Measurements from ENCODE around the gene CSK. TPM values are rescaled to one million over a fixed set of nuclear protein-coding genes. Genes with fewer than 3 reads are reported as not detected.
"Not testable (repeated sequence)": the region's sequence is repeated elsewhere in the genome, so short reads cannot be mapped to it uniquely, and the experiment has no call there.

Gene CSK
- total RNA-seq, result 100 to 1,000 TPM in 1 of 4 donors, 10 to 100 TPM in 3; 30.6 to 130 (median 45.2) TPM

DNA sequence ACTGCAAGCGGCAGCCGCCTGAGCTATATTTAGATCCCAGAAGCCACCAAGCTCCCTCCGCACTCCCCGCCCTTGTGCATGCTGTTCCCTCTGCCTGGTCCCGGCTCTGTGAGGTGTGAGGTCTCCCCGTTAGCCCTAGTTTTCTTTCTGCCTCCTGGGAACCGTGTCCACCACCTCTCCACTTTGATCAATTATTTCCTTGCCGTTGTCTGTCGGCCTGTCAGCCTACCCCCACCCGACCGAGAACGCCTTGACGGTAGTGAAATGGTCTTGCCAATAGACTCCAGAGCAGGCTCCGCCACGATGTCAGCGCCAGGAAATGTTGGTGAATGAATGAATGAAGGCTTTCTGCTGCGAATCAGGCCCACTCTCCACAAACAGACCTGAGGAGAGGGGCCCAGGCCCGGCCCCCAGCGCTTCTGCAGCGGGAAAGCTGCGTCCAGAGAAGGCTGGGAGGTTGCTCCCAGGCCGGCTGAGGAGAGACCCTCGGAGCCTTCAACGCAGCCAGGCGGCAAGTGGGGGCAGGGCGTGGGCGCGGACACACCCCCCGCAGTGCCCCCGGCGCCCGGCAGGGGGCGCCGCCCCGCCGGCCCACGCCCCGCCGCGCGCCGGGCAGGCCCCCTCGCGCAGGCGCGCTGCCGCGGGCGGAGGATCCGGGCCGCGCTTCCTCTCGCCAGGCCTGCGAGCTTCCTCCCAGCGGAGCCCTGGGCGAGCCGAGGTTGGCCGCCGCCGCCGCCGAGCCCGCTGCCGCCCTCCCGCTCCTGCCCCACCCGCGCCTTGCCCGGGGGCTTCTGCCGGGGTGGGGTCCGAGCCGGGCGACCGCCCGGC lies at the start of gene CSK:
Gene CSK (plus strand): TSS at position 650 of the 828 bp plus-strand sequence. CDS start 16,218 bp downstream, outside the sequence.
- intact Hi-C loops (cut with DNase I), result no loop called here
- H3K9me3 ChIP-seq, result no peaks in the 10 kb centered on the region

DNA sequence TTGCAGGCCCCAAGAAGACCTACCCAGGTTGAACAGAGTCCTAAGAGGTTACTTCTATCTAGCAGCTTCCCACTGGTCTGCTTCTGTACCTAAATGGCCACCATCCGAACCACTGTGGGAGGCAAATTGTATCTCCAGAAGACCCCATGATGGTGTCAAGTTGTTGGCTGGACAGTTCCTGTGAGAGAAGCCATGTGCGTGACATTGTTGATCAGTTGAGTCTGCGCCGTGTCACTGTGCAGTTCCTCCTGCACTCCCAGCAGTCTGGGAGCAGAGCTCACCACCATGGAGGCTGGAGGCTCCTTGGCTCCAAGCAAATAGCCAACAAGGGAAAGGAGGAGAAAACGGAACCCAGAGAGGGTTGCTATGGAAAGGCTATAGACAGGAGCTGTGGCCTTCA lies 49.0 kb upstream of the CSK start:
- Histone ChIP-seq H3K36me3 (no peaks in the 10 kb centered on the region), H3K4me3 (no peak overlapping the region), H3K27ac (no peak overlapping the region), H3K27me3 (peaks cover 0 to 82% (median 0%) of the 10 kb centered on the region in 4 donors), H3K4me1 (peaks cover 0 to 2% (median 0%) of the 10 kb centered on the region in 3 donors), H3K9me3 (no peaks in the 10 kb centered on the region)
- DNase-seq, result no peak
- intact Hi-C loops (cut with DNase I), result no loop called here
- 86 to 100% methylated on average over 2 to 4 of the region's 5 CpGs for WGBS, 2 donors
- TF ChIP-seq CTCF (IDR thresholded peaks at IDR 0.05) (no peak), POLR2A (IDR thresholded peaks at IDR 0.05) (no peak)

More for the DNA sequence above, at the start of gene CSK:
- H3K4me3 ChIP-seq, result peak within 1 kb of the TSS; percentile 79 to 96 (median 82)
- no peaks in the 10 kb centered on the region for H3K36me3 ChIP-seq
- no peaks in the 10 kb centered on the region for H3K27me3 ChIP-seq
- WGBS, 2 donors, result 1 to 4% methylated on average over 9 to 13 of the region's 74 CpGs
- DNase-seq, result no peak
- peak within 1 kb of the TSS; percentile 95 to 99 (median 96) for H3K27ac ChIP-seq
- H3K4me1 ChIP-seq, result peaks cover 57 to 92% (median 77%) of the 10 kb centered on the region in 3 donors
- TF ChIP-seq POLR2A (IDR thresholded peaks at IDR 0.05), result peak in 2 of 4 donors; percentile 61 to 68
- TF ChIP-seq CTCF (IDR thresholded peaks at IDR 0.05), result peak; percentile 41 to 84 (median 72)

DNA sequence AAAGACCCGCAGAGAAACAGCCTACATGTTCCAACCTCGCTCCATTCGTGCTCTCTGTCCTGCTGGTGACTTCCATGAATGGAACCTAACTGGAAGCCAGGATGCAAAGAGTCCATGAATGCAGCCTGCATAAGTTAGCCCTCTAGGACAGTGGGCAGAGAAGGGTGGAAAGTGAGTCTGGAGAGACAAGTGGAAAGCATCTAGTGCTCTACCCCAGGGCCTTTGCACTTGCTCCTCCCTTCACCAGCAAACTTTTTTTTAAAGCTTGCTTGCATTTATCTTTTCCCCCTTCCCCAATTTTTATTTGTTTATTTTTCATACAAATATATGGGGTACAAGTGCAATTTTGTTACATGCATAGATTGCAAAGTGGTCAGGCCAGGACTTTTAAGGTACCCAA lies 48.6 kb upstream of the CSK start:
- Histone ChIP-seq H3K36me3 (no peaks in the 10 kb centered on the region), H3K27me3 (peaks cover 0 to 80% (median 0%) of the 10 kb centered on the region in 4 donors), H3K27ac (no peak overlapping the region), H3K4me1 (no peaks in the 10 kb centered on the region), H3K4me3 (no peak overlapping the region), H3K9me3 (no peaks in the 10 kb centered on the region)
- 89 to 94% methylated on average over 3 of the region's 3 CpGs for WGBS, 2 donors
- no peak for DNase-seq
- TF ChIP-seq CTCF (IDR thresholded peaks at IDR 0.05) (no peak), POLR2A (IDR thresholded peaks at IDR 0.05) (no peak)
- intact Hi-C loops (cut with DNase I), result no loop called here

DNA sequence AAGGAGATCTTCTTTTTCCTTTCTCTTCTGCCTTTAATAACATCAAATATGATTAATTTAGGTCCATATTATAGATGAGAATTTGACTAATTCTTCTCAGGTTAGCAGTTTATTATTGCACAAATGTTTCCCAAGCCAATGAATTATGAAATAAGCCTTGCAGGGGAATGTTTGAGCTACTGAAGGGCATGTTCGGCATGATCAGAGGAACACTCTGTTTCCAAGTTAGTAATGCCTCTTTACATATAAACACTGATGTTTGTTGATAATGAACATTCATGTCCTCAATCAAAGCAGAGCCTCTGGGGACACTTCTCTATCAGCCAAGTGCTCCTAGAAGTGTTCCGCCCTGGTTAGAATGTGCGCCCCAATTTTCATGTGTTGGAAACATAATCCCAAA lies 46.6 kb upstream of the CSK start:
- intact Hi-C loops (cut with DNase I), result no loop called here
- DNase-seq, result no peak
- no peak overlapping the region for H3K27ac ChIP-seq
- no peaks in the 10 kb centered on the region for H3K9me3 ChIP-seq
- 58 to 73% methylated on average over 3 of the region's 3 CpGs for WGBS, 2 donors
- TF ChIP-seq CTCF (IDR thresholded peaks at IDR 0.05) (no peak), POLR2A (IDR thresholded peaks at IDR 0.05) (no peak)
- no peak overlapping the region for H3K4me3 ChIP-seq
- no peaks in the 10 kb centered on the region for H3K4me1 ChIP-seq
- no peaks in the 10 kb centered on the region for H3K36me3 ChIP-seq
- H3K27me3 ChIP-seq, result peaks cover 0 to 67% (median 0%) of the 10 kb centered on the region in 4 donors

GRCh38 chr15:74738239-74738638 lies 43.6 kb upstream of the CSK start:
- peaks cover 0 to 61% (median 0%) of the 10 kb centered on the region in 4 donors for H3K27me3 ChIP-seq
- H3K4me1 ChIP-seq; intact Hi-C loops (cut with DNase I); H3K36me3 ChIP-seq; H3K9me3 ChIP-seq; DNase-seq; H3K27ac ChIP-seq; H3K4me3 ChIP-seq: not testable (repeated sequence)
- 28 to 46% methylated on average over 5 of the region's 5 CpGs for WGBS, 2 donors

All from esophagus squamous epithelium (tissue), 5 donors.